HG02852 (cell line): Measurements from ENCODE around the gene AAR2.

Experiments
- ATAC-seq: cut with Tn5 transposase; IDR thresholded peaks from one replicate; pipeline ENCODE4 v1.9.1; 2021; ENCODE audit warnings: mild to moderate bottlenecking, moderate library complexity; ENCODE audit not compliant: unreplicated experiment

AAR2 gene

DNA sequence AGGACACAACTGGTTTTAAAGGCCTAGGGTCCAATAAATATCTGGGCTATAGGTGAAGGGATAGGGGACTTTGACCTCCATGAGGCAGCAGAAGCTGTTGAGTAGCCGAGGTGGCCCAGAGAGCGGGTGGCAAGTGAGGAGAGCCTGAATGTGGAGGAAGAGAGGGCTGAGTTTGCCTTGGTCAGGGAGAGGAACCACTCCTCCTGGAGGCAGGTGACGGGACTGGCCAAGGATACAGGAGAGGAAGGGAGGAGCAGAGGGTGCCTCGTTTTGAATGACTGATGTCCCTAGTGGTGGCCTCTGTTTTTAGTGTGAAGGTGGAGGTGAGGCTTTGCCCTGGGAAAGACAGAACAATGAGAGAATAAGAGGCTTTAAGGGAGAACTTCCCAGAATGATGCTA, 19.1 kb upstream of the AAR2 start:
- ATAC-seq, result no peak

DNA sequence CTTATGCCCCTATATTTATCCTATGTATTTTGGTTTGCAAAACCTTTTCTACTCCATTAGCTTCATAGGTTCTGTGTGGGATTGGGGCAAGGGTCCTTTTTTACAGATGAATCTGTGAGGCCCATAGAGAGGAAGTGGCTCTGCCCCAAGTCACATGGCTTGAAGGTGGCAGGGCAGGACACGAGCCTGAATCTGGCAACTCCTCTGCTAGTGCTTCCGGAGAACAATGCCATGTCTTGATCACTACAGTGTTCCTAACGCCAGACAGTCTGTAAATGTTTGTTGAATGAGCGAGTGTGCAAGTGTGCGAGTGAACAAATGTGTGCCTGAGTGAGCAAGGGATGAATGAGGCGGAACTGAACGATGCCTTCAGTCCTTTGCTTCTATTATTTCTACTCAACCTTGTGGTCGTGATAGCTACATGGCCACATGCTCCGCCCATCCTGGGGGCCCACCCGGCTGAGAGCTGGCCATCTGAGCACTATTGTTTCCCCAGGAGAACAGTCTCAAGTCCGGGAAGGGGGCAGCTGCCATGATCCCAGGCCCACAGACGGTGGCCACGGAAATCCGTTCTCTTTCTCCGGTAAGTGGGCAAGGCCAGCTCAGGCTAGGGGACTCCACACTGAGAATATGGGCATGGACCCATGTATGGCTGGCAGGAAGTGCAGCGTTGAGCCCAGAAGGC, 17.8 kb upstream of the AAR2 start:
- ATAC-seq, result no peak

DNA sequence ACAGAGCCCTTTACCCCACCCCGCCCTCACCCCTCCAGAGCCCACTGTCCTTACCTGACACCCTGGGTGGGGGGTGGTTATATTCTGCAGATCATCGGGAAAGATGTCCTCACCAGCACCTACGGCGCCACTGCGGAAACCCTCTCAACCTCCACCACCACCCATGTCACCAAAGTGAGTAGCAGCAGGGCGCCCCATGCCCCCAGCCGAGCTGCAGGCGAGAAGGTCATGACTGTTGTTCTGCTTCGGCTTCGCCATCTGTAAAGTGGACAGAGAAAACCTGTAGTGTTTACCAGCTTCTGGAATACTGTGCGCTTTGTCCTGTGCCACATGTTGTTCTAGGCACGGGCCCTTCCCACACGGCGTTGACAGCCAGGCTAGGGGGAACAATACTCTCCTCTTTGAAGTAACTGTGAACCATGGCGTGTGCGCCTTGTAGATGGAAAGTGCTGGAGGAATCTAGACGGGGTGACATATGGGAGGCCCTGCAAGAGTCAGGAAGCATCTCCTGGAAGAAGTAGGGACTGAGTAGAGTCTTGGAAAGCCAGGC, 16.5 kb upstream of the AAR2 start:
- no peak for ATAC-seq

DNA sequence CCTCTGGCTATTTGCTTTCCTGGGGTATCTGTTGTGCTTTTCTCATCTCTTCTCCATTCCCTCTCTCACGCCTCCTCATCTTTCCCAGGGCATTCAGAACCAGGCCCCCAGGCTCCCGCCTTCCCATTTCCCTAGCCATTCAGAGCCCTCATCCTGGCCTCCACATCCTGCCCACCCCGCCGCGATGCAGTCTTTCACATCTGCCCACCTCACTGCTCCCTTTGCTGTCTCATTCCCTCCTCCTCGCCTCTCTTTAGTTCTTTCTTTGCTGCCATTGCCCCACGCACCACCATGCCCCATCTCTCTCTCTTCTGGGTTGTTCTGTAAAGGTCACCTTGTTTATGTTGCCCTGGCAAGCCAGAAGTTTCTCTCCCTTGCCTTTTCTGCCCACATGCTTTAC, 10.6 kb upstream of the AAR2 start:
- no peak for ATAC-seq

DNA sequence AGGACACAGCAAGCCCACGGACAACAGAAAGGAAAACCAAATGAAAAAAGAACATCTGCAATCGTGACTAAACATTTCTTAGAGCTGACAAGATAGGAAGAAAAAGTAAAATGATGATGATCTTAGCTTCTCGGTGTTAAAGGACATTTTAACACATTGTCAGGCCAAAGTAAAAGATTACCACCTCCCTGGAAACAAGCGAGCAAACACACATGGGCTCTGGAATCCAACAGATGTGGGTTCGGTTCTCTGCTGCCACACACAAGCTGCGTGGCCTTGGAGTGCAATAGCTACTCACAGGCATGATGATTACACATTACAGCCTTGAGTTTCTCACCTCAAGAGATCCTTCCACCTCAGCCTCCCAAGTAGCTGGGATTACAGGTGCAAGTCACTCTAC, 7.5 kb upstream of the AAR2 start:
- no peak for ATAC-seq

DNA sequence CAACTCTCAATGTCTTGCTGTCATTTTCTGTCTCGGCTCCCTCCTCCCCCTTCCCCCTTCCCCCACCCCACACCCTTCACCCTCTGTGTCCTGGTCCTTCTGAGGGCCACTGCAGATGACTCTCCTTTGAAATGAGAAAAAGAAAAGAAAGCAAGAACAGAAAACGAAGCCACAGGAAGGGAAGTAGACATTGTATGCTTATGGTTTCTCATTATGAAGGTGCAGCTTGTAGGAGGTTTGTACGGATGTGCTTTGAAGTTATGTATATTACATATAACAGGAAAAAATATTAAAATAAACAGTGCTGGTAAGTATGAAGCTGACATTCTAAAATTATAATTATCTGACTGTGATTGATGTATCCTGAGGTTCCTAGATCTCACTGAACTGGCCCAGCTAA, 6.3 kb upstream of the AAR2 start:
- ATAC-seq, result no peak

DNA sequence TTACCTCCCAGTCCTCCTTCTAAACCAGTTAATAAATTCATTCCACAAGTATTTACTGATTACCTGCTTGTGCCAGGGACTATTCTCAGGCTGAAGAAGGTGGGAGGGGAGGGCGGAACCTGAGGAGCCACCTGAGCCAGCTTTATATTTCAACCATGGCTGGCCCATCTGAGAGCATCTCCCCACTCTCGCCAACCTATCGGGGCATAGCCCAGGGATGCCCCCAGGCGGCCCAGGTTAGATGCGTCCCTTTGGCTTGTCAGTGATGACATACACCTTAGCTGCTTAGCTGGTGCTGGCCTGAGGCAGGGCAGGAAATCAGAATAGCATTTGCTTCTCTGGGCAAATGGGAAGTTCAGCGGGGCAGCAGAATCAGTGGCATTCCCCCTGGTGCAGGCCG, 4.9 kb upstream of the AAR2 start:
- ATAC-seq, result no peak

DNA sequence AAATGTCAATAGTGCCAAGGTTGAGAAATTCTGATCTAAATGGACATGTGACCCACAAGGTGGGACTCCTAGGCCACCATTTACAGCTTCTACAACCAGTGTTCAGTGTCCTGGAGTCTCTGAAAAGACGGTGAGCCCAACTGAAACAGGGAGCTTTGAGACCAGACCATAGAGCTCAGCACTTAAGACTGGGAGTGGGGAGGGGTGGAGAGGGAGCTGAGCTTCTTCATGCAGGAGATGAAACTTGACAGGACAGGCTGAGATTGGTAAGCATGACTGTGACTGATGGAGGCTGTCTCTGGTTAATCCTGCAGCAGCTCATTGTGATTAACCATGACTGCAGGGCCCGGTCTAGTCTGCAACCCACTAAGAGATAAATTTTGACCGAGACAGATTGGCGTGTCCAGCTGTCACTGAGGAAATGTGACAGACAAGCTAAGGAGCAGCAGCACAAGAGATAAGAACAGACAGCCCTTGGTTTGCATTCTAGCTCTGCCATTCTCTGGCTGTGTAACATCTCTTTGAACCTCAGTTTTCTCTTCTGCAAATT, 1.4 kb upstream of the AAR2 start:
- ATAC-seq, result no peak

DNA sequence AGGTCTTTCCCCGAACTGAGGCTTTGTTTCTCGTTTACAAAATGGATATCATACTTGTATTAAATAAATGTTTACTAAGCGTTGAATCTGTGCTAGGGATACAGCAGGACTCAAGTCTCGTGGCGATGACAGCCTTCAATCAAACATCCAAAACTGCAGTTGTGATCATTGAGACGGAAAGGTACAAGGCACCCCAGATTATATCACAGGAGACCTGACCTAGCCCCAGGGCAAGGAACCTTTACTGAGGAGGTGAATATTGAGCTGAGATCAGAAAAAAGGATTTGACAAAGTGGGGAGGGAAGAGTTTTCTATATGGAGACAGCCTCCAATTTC, 476 bp downstream of the AAR2 start:
- no peak for ATAC-seq

DNA sequence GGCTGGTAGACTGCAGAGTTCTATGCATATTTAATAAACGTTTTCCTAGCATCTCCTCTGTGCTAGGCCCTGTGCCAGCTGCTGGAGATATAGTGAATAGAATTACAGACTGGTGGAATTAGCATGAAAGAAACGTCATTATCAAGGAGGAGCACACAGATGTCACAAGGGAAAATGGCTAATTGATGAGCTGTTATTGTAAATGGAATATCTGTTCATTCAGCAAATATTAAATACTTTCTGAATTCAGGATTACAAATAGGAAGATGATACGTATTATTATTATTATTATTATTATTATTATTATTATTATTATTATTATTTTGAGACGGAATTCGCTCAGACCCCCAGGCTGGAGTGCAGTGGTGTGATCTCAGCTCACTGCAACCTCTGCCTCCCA, 1.2 kb downstream of the AAR2 start:
- no peak for ATAC-seq

DNA sequence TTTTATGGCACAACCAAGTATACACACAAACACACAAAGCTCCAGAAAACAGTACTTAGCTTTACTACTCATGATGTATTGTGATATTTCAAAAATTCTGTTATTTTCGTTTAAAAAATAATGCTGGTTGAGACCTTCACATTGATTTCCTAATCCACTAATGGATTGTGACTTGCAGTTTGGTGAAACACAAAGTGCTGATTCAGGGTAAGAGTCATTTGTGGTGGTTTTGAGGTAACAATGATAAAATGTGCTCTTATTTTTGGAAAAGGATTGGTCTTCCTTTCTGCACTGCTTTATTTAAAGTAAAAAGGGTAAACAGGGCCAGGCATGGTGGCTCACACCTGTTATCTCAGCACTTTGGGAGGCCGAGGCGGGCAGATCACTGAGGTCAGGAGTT, 1.9 kb downstream of the AAR2 start:
- ATAC-seq, result no peak

DNA sequence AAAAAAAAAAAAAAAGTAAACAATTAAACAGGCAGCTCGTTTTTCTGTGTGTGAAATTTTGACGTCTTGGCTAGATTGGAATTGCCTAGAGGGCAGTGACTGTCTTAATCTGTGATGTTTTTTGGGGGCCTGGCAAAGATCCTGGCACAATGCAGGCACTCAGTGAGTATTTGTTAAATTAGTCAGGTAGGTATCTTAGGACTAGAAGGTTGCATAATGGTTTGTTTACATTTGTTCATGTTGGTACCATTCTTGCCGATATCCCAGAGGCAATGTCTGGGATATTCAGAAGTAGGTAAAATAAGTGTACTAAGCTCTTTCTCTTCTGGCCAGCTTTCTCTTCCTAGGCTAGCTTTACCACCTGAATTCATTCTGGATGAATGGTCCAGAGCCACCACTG, 2.5 kb downstream of the AAR2 start:
- no peak for ATAC-seq

DNA sequence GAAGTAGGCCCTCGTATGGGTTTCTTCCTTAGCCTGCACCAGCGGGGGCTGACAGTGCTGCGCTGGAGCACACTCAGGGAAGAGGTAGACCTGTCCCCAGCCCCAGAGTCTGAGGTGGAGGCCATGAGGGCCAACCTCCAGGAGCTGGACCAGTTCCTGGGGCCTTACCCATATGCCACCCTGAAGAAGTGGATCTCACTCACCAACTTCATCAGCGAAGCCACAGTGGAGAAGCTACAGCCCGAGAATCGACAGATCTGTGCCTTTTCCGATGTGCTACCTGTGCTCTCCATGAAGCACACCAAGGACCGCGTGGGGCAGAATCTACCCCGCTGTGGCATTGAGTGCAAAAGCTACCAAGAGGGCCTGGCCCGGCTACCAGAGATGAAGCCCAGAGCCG, 3.8 kb downstream of the AAR2 start:
- no peak for ATAC-seq

DNA sequence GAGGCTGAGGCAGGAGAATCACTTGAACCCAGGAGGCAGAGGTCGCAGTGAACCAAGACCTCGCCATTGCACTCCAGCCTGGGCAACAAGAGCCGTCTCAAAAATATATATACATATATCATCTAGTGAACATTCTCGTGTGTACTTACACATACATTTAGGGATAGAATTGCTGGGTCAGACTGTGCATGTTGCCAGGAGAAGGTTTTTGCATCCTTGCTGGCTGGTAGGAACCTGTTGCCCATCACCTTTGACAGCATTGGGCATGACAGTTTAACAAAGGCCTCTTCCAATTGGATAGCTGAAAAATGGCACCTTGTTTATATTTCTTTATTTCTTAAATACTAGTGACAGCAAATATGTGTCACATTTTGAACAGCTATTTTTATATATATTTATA, 5.4 kb downstream of the AAR2 start:
- no peak for ATAC-seq

DNA sequence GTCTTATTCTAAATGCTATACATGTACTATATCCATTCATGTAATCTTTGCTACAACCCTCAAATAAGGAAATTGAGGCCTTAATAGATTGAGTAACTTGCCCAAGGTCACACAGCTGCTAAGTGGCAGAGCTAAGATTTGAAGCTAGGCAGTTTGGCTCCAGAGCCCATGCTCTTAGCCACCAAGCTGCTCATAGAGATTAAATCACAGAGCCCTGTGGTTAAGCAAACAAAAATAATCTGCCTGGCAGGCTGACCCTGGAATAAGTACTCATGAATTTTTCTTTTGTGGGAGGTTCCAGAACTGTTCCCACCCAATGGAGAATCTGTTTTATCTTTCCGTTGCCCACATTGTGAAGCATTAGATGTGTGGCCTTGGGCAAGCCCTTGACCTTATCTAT, 7.4 kb downstream of the AAR2 start:
- ATAC-seq, result no peak

DNA sequence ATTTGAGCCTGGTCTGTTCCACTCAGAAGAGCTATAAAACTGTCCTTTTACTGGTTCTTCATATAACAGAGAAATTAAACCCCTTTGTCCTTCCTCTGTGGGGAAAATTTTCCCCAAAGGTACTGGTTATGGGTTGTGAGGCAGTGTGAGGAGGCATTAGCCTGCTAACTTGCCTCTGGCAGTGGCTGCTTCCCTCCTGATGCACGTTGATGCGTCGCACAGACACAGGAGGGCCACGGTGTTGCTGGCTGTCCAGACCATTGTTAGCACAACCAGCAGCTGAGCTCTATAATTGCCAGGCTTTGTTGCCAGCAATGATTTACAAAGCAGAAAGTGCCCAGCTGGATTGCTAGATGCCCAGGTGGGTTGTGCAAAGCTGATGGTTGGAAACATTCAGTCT, 10.1 kb downstream of the AAR2 start:
- no peak for ATAC-seq

DNA sequence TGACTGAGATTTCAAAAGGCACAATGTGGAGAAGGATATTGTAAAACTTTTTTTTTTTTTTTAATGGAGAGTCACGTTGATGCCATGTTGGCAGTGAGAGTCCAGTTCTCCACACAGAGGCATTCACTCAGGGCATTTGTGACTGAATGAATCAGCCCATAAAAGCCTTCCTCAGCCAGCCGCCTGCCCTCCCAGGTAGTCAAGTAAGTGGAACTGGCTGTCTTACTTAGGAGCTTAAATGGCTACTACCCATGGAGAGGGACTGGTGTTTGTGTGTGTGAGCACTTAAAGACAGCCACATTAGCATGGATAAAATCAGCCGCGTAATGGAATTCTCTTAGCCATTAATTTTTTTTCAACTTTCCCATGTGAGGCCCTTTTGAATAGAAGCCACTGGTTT, 12.6 kb downstream of the AAR2 start:
- ATAC-seq, result no peak

DNA sequence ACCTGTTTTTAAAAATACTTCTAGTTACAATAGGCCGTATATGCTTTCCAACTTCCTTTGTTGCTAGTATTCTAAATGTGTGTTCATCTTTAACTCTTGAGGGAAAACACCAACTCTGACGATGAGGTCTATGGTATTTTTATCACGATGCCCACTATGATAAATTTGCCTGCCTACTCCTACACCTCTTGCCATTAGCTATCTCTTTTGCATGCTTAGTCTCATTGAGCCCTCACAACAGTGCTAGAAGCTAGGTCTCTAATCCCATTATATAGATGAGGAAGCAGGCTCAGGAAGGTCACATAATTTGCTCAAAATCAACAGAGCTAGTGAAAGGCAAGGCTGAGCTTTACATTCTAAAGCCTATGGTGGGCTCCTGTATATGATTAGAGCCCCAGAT, 13.2 kb downstream of the AAR2 start:
- ATAC-seq, result no peak

DNA sequence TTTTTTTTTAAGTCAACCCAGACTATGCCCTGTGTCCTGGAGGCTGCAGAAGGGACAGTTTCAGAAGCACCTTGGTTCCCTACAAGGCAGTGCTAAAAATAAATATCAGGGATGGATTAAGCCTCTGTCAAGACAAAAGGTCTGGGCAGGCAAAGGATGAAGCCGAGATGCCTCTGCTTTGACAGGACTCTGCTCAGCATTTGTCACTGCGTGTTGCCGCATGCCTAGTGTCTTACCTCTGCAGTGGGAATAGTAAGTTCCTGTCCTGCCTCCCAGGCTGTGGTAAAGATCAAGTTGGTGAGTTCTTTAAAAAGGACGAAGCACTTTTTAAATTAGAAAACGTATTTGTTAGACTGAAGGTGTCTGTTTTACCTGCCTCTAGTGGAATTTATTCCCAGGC, 15.1 kb downstream of the AAR2 start:
- no peak for ATAC-seq

DNA sequence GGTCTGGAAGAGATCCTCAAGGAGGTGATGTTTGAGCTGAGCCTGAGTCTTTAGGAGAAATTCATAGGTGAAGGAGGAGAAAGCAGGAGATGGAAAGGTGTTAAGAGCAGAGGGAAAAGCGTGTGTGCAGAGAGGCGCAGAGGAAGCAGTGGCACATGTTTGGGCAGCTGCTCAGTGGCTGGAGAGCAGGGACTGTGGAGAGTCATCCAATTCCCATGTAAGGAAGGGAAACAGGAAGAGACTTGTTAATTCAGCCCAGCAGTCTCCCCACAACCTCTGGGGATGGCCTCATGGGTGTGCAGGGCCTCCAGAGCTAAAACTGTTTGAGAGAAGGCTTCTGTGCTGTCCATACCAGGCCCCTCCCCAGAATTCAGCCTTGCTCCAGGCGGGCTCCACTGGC, 16.2 kb downstream of the AAR2 start:
- ATAC-seq, result no peak

DNA sequence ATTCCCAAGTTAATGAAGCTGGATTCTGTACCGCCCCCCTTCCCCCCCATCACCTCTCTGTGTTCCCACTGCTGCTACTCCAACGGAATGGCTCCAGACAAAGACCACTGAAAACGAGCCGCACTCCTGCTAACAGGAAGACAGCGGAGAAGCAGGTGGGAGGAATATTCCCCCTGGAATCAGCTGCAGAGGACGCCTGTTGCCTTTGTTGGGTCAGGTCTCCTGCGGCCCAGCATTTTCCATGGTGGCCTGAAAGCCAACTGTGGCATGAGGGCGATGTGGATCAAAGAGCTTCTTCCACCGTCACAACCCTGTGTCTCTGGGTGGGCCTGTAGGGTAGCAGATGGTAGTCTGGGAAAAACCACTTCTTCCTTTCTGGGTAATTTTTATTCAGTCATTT, 16.8 kb downstream of the AAR2 start:
- no peak for ATAC-seq

DNA sequence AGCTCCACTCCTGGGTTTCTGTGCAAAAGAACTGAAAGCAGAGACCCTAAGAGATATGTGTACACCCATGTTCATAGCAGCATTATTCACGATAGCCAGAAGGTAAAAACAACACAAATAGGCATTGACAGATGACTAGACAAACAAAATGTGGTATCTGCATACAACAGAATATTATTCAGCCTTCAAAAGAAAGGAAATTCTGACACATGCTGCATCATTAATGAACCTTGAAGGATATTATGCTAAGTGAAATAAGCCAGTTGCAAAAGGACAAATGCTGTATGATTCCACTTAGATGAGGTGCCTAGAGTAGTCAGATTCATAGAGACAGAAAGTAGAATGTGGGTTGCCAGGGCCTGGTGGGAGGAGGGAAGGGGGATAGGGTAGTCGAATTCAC, 17.8 kb downstream of the AAR2 start:
- ATAC-seq, result no peak

DNA sequence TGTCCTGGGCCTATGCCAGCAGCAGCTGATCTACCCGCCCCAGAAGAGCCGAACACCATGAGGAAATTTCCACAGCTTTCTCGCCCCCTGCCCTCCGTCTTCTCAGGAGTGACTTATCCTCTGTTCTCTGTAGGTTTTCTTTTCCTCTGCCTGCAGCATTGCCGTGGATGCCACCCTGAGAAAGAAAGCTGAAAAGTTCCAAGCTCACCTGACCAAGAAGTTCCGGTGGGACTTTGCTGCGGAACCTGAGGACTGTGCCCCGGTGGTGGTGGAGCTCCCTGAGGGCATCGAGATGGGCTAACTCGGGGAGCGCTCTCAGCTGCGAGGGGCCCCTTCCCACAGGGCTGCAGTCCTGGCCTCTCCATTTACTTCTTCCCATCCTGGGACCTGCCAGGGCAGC, 19.2 kb downstream of the AAR2 start:
- no peak for ATAC-seq
